Effector CD4-positive, alpha-beta T cell (primary cell): ENCODE measurements around the gene DECR2.

Experiments
- DNase-seq: peaks from one replicate; pipeline ENCODE4 v3.0.0-alpha.2; 2020

Gene DECR2

DNA sequence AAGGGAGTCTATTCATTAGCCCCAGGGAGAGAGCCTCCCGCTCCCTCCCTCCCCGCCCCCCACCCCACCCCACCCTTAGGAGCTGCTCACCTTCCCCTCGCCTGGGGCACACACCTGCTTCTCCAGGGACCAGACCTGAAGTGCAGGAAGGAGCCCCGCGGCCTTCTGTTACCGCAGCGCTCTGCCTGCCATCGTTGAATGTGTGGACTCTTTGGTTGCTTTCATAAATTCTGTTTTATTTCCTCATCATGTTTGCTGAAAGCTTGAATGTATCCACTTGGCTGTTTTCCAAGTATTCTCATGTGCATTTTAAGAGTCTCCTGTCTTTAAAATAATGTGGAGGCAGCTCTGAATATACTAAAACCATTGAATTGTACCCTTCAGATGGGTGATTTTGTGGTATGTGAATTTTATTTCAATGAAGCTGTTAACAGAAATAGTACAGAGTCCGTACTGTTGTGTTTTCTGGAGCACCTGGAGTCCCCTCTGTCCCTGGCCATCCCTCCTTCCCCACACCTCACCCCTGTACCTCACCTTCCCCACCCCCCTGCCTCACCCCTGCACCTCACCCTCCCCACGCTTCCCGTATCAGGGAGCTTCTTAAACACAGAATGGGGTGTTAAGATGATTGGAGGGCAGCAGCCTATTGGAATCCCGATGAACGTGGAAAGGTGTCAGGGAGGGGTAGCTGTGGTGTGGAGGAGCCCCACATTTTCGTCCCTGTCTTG, 49.3 kb downstream of the DECR2 start:
- no peak for DNase-seq

DNA sequence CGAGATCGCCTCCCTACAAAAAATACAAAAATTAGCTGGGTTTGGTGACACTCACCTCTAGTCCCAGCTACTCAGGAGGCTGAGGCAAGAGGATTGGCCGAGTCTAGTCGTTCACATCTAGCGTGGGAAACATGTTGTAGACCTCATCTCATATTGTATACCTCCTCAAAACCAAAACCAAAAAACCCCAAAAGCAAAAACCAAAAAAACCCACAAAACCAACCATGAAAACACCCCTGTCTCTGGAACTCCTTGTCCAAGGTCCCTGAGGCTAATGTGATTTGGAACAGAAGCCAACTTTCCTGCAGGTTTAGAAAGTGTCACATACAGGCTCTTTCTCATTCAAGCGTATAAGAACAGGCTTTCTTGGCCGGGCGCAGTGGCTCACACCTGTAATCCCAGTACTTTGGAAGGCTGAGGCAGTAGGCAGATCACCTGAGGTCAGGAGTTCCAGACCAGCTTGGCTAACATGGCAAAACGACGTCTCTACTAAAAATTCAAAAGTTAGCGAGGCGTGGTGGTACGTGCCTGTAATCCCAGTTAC, 52.8 kb downstream of the DECR2 start:
- no peak for DNase-seq

DNA sequence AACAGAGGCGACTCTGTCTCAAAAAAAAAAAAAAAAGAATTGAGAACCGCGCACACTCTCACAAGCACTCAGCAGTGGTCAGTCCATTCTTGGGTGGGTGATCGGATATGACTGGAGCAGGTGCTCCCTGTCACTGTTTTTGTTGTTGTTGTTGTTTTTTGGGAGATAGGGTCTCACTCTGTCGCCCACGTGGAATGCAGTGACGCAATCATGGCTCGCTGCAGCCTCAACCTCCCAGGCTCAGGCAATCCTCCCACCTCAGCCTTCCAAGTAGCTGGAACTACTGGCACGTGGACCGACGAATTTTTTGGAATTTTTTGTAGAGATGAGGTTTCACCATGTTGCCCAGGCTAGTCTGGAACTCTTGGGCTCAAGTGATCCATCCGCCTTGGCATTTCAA, 53.8 kb downstream of the DECR2 start:
- no peak for DNase-seq

DNA sequence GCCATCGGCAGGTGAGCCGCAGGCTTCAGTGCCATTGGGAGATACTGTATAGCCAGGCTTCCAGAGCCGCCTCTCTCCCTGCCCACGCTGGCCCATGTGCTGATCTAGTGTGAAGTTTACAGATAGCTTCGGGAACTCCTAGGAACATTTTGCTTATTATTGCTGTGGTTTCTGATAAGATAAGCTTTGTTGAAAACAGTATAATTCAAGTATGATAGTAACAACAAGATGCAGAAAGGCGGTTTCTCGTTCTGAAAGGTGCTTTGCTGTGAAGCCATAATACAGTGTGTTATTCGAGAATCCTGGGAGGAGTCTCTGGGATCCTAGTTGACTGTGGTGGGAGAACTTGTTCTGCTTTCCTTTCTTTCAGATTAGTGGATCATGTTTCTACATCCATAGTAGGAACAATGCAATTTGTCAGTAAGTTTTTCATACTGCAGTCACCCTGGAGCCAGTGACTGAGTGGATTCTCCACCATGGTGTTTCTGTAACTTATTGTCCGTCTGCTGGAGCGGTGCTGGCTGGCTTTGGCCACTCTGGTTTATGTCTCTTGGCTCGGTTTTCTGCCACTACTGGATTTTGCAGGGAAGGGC, 55.3 kb downstream of the DECR2 start:
- no peak for DNase-seq

DNA sequence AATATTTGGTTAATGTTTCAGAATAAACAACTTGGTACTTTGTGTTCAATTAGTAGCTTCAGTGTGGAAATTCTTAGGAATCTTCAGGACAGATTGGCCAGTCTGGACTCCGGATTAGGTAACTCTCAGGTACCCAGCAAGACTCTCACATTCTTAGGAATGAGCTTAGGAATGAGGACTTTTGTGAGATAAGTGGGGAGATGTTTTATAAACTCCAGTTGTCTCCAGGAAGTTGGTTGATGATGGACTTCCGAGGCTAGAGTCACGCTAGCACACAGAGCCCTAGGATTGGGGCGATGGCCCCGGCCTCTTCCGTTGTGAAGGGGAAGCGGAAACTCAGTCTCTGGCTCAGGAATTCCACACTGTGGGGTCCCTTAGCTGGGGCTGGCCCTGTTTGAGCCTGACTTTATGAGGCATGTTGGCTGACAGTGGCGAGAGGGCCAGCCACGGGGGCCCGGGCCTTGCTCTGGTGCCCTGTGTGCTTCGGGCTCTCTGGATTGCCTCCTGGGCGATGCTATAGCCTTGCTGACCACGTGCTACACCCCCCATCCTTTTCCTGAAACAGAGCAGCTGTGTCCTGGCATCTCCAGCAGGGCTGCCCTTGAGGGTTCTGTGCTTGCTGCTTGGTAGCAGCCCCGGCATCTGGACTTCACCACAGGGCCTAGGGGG, 56.2 kb downstream of the DECR2 start:
- no peak for DNase-seq

DNA sequence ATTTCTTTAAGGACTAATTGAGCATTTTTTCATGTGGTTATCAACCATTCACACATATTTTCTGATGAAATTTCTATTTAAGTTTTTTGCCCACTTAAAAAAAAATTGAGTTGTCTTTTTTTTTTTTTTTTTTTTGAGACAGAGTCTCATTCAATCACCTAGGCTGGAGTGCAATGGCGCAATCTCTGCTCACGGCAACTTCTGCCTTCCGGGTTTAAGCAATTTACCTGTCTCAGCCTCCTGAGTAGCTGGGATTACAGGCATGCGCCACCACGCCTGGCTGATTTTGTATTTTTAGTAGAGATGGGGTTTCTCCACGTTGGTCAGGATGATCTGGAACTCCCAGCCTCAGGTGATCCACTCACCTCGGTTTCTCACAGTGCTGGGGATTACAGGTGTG, 58.1 kb downstream of the DECR2 start:
- DNase-seq, result no peak

DNA sequence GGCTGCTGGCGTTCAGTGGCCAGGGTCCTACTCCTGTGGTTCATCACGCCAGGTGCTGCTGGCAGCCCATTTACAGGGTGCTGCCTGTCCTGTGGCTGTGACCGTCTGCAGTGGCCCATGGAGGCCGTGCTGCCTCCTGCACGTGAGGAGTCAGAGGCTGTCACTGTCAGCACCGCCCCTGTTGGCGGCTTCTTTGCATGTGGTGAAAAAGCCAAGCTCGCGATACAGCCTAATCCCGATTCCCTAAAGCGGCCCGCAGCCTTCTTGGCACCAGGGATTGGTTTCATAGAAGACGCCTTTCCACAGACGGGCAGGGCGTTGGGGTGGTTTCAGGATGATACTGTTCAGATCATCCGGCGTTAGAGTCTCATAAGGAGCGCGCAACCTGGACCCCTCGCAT, 59.1 kb downstream of the DECR2 start:
- no peak for DNase-seq
